Measurements from ENCODE around the gene BNIP5. TPM values are rescaled to one million over a fixed set of nuclear protein-coding genes. Genes with fewer than 3 reads are reported as not detected.

The BNIP5 gene
- total and polyA plus RNA-seq, 8 donors: 2.4 to 14.8 (median 4.6) TPM

- no peak for DNase-seq
- TF ChIP-seq EP300 (IDR thresholded peaks at IDR 0.05) (no peak), CTCF (IDR thresholded peaks at IDR 0.05) (no peak), POLR2A (IDR thresholded peaks at IDR 0.05) (no peak), POLR2AphosphoS5 (IDR thresholded peaks at IDR 0.05) (no peak)
- H3K4me1 ChIP-seq: peaks cover 0 to 3% (median 0%) of the 10 kb centered on the region in 4 donors
- intact Hi-C loops (cut with DNase I; ENCODE audit: low total_unique reads): no loop called here
- H3K9me3 ChIP-seq: no peaks in the 10 kb centered on the region
- no peaks in the 10 kb centered on the region for H3K36me3 ChIP-seq
- no peak overlapping the region for H3K4me3 ChIP-seq
- H3K27ac ChIP-seq: no peak overlapping the region
- WGBS, 5 donors: 87 to 100% (median 96%) methylated on average over 1 of the region's 1 CpG
- H3K27me3 ChIP-seq: peaks cover 6 to 49% (median 10%) of the 10 kb centered on the region in 3 donors
These were observed 52.3 kb downstream of the BNIP5 start for GRCh38 chr6:36284359-36284758.

GRCh38 chr6:36283608-36284007, 53.1 kb downstream of the BNIP5 start:
- TF ChIP-seq EP300 (IDR thresholded peaks at IDR 0.05) (no peak), CTCF (IDR thresholded peaks at IDR 0.05) (no peak), POLR2A (IDR thresholded peaks at IDR 0.05) (no peak), POLR2AphosphoS5 (IDR thresholded peaks at IDR 0.05) (no peak)
- intact Hi-C loops (cut with DNase I; ENCODE audit: low total_unique reads): no loop called here
- no peaks in the 10 kb centered on the region for H3K9me3 ChIP-seq
- H3K4me1 ChIP-seq: peaks cover 0 to 3% (median 0%) of the 10 kb centered on the region in 4 donors
- DNase-seq: no peak
- no peaks in the 10 kb centered on the region for H3K36me3 ChIP-seq
- H3K4me3 ChIP-seq: no peak overlapping the region
- H3K27me3 ChIP-seq: peaks cover 6 to 56% (median 10%) of the 10 kb centered on the region in 3 donors
- no peak overlapping the region for H3K27ac ChIP-seq
- 79 to 95% (median 88%) methylated on average over 1 of the region's 1 CpG for WGBS, 5 donors

- H3K4me3 ChIP-seq: no peak overlapping the region
- DNase-seq: no peak
- peaks cover 6 to 47% (median 10%) of the 10 kb centered on the region in 3 donors for H3K27me3 ChIP-seq
- no peaks in the 10 kb centered on the region for H3K9me3 ChIP-seq
- TF ChIP-seq CTCF (IDR thresholded peaks at IDR 0.05): no peak
- no peak for TF ChIP-seq EP300 (IDR thresholded peaks at IDR 0.05)
- intact Hi-C loops (cut with DNase I; ENCODE audit: low total_unique reads): no loop called here
- no peaks in the 10 kb centered on the region for H3K36me3 ChIP-seq
- H3K4me1 ChIP-seq: peaks cover 0 to 3% (median 0%) of the 10 kb centered on the region in 4 donors
- 73 to 88% (median 82%) methylated on average over 4 of the region's 4 CpGs for WGBS, 5 donors
- H3K27ac ChIP-seq: no peak overlapping the region
These were observed 55.7 kb downstream of the BNIP5 start for GRCh38 chr6:36280983-36281382.

- Histone ChIP-seq H3K4me1 (peaks cover 0 to 3% (median 0%) of the 10 kb centered on the region in 4 donors), H3K4me3 (no peak overlapping the region), H3K27me3 (peaks cover 6 to 42% (median 10%) of the 10 kb centered on the region in 3 donors), H3K27ac (no peak overlapping the region), H3K9me3 (no peaks in the 10 kb centered on the region), H3K36me3 (no peaks in the 10 kb centered on the region)
- intact Hi-C loops (cut with DNase I; ENCODE audit: low total_unique reads): no loop called here
- DNase-seq: no peak
- no peak for TF ChIP-seq EP300 (IDR thresholded peaks at IDR 0.05)
- 57 to 75% (median 72%) methylated on average over 3 of the region's 3 CpGs for WGBS, 5 donors
These were observed 56.2 kb downstream of the BNIP5 start for GRCh38 chr6:36280467-36280866.

GRCh38 chr6:36277946-36278470, 58.7 kb downstream of the BNIP5 start:
- Histone ChIP-seq H3K4me3 (no peak overlapping the region), H3K9me3 (no peaks in the 10 kb centered on the region), H3K27me3 (peaks cover 0 to 18% (median 0%) of the 10 kb centered on the region in 3 donors), H3K27ac (no peak overlapping the region), H3K36me3 (no peaks in the 10 kb centered on the region), H3K4me1 (no peaks in the 10 kb centered on the region)
- WGBS, 5 donors: 40 to 60% (median 56%) methylated on average over 2 of the region's 2 CpGs
- intact Hi-C loops (cut with DNase I; ENCODE audit: low total_unique reads): no loop called here
- TF ChIP-seq POLR2AphosphoS5 (IDR thresholded peaks at IDR 0.05): no peak
- TF ChIP-seq POLR2A (IDR thresholded peaks at IDR 0.05): no peak
- TF ChIP-seq CTCF (IDR thresholded peaks at IDR 0.05): no peak
- TF ChIP-seq EP300 (IDR thresholded peaks at IDR 0.05): no peak
- DNase-seq: no peak

Measured in stomach (tissue), 9 donors.